Adipose tissue (tissue), 3 donors: Measurements from ENCODE around the gene DDX5. TPM values are rescaled to one million over a fixed set of nuclear protein-coding genes. Genes with fewer than 3 reads are reported as not detected.
"Not testable (repeated sequence)": the region's sequence is repeated elsewhere in the genome, so short reads cannot be mapped to it uniquely, and the experiment has no call there.

ENCODE experiments used
- H3K27ac ChIP-seq: one replicate; pipeline ENCODE4 v1.5.1; 2013; ENCODE audit warnings: low read depth, low read length
- WGBS, 3 donors: extraction: QIAGEN DNeasy Blood & Tissue Kit; methylation state at CpG; one replicate each; pipeline ENCODE4 v1.1.7; 2013; 5-methylcytosine and 5-hydroxymethylcytosine counted together
- polyA plus RNA-seq, 3 donors: library from polyadenylated mRNA; stranded (reverse); fragments of 200-250 nt; gene quantifications; one replicate each; pipeline ENCODE4 v1.2.3, GENCODE V29; 2013
- donor health status: healthy with polysubstance abuse.
- donor health status: Bipolar disorder and iron deficiency.
- donor health status: healthy.

Gene DDX5
- polyA plus RNA-seq, 3 donors = 162 to 684 (median 514) TPM

DNA sequence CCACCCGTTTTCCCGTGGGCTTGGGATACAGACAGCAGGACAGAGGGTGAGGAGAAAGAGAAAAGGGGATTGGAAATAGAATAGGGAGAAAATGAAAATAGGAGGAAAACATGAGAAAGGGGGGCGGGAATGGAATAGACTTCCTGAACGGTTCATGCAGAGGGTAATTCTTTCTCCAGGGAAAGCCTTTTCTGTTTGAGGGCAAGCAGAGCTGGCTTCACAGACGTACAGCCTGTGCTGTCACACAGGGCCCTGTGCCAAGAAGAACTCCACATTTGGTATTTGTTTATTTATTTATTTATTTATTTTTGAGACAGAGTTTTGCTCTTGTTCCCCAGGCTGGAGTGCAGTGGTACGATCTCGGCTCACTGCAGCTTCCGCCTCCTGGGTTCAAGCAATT, 45.1 kb downstream of the DDX5 start:
- H3K27ac ChIP-seq = no peak overlapping the region
- WGBS, 3 donors = 71 to 77% (median 71%) methylated on average over 8 of the region's 8 CpGs

DNA sequence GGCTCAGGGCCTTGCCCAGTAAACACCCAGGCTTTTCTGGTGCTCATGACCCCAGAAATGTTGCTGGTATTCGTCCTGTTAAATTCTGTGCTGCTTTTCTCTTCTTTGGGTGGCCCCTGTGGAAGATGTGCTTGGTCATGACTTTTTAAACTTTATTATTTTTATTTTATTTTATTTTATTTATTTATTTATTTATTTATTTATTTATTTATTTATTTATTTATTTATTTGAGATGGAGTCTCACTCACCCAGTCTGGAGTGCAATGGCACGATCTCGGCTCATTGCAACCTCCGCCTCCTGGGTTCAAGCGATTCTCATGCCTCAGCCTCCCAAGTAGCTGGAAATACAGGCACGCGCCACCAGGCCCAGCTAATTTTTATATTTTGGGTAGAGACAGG, 46.3 kb downstream of the DDX5 start:
- WGBS, 3 donors = 96 to 99% (median 96%) methylated on average over 7 of the region's 7 CpGs
- not testable (repeated sequence) for H3K27ac ChIP-seq

DNA sequence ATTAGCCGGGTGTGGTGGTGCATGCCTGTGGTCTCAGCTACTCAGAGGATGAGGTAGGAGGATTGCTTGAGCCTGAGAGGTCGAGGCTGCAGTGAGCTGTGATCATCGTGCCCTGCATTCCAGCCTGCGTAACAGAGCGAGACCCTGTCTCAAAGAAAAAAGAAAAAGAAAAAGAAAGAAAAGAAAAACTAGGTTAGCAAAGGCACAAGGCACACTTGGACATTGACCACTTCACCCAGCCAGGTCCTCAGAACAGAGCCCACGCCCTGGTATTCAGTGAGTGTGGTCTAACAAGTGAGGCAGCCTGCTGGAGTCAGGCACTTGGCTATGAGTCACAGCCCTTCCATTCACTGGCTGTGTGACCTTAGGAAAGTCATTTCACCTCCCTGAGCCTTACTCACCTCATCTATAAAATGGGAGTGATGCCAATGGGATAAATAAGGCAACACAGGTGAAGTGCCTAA, 46.8 kb downstream of the DDX5 start:
- no peak overlapping the region for H3K27ac ChIP-seq
- WGBS, 3 donors = 77 to 94% (median 92%) methylated on average over 6 of the region's 6 CpGs

DNA sequence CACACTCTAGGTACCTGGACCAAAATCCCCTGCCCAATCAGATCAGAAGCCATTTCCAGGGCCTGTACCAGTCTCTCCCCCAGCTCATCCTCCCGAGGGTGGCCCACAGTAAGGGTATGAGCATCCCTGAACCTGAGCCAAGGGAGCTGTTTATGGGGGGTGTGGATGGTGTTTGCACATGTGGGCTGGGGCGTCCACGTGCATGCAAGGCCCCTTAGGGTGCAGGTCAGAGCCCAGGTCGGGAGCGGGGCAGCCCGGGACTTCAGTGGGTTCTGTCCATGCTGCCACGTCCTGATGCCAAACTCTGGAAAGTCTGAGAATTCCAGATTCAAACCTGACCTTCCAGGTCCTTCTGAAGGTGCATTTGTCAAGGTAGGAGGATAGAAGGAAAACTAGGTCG, 47.3 kb downstream of the DDX5 start:
- 85 to 92% (median 88%) methylated on average over 8 of the region's 8 CpGs for WGBS, 3 donors
- H3K27ac ChIP-seq = no peak overlapping the region

DNA sequence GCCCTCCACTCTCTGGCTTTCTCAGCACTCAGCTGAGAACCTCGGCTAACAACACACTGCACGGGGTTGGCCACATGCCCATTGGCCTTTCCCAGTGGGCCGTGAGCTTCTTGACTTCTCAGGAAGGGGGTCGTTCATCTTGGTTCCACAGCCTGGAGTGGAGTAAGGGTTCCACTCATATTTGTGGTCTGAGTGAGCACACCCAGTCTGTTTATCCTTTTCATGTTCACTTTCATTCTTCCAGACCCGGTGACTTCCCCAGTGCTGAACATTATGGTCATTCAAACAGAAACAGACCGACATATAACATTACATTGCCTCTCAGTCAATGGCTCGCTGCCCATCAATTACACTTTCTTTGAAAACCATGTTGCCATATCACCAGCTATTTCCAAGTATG, 48.9 kb downstream of the DDX5 start:
- 68 to 81% (median 69%) methylated on average over 7 of the region's 7 CpGs for WGBS, 3 donors
- H3K27ac ChIP-seq = no peak overlapping the region

DNA sequence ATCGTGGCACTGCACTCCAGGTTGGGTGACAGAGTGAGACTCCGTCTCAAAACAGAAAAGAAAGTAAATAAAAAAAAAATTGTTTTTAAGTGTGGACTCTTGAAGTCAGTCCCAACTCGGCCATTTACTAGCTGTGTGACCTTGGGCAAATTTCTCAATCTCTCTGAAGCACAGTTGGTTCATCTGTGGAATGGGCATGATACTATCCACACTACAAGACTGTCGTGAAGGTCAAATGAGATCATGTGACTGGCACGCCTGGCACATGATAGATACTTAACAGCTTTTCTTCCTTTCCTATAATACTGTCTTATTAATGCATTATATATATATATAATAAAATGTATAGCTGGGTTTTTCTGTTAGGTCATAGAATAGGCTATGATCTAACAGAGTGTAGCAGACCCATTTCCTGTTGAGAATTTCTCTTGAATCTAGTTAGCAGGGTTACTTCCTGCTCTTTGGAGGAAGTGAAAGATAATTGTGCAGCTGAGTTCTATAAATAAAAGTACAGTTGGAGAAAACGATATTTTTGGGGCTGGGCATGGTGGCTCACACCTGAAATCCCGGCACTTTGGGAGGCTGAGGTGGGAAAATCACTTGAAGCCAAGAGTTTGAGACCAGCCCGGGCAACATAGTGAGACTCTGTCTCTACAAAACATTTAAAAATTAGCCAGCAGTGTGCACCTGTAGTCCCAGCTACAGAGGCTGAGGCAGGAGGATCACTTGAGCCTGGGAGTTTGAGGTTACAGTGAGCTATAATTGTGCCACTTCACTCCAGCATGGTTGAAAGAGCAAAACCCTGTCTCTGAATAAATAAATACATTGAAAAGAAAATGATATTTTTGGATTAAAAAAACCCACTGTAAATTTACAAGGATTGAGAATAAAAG, 49.9 kb downstream of the DDX5 start:
- WGBS, 3 donors = 70 to 75% (median 72%) methylated on average over 8 of the region's 8 CpGs
- H3K27ac ChIP-seq = no peak overlapping the region

DNA sequence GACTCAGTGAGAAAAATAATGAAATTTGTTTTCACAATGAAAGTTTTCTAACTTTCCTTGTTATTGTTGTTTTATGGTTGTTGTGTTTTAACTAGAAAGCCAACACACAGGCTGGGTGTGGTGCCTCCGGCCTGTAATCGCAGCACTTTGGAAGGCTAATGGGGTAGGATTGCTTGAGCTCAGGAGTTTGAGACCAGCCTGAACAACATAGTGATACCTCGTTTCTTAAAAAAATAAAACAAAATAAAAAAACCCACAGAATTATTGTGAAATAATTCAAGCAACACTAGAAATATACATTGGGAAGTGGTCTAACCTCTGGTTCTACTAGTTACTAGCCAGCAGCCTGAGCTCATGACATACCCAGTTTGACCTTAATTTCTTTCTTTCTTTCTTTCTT, 56.5 kb downstream of the DDX5 start:
- WGBS, 3 donors = 35 to 71% (median 66%) methylated on average over 3 of the region's 3 CpGs
- no peak overlapping the region for H3K27ac ChIP-seq

DNA sequence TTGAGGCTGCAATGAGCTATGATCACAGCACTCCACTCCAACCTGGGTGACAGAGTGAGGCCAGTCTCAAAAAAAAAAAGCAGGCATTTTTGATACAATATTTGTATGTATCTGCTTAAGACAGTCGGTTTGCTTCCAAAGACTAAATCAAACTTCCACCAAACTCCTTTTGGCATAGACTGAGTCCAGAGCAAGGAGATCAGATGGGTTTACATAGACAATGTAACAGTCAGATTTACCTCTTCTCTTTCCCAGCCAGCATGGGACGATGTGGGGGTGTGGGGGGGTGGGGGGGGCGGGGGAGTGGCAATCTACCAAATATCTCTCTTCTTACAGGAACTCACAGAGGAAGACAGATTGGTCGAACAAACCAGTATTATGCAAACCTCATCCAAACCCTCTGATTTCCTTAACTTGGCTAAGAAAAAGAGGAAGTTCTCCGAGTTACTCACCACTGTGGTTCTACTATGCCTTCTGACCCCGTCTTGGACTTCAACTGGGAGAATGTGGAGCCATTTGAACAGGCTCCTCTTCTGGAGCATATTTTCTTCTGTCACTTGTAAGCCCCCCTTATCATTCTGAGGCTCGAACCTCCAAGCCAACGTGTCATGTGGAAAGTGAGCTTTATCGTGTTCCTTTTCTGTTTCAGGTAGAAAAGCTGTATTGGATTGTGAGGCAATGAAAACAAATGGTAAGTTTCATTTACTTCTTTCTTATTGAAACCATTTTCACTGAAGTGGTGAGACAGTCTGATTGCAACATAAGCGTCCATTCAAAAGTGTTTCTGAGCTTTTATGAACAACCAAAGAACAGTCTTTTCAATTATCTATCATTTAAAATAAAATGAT, 57.2 kb downstream of the DDX5 start, which contains the start of gene MILR1:
TSS of gene MILR1 (plus strand) at position 451 of the 848 bp plus-strand sequence. CDS start at position 505, 54 bp downstream.
- no peak within 1 kb of the TSS for H3K27ac ChIP-seq
- 12 to 44% (median 16%) methylated on average over 10 of the region's 10 CpGs for WGBS, 3 donors

Other genes with a start within 250 kb of the DDX5 start
- gene TEX2, start 243.0 kb downstream of the DDX5 start, polyA plus RNA-seq = 10 to 100 TPM; 12.2 to 18.9 (median 12.5) TPM
- 100 to 1,000 TPM in 1 of 3 donors, 10 to 100 TPM in 2; 21.6 to 113 (median 54.9) TPM for gene PECAM1, start 115.4 kb downstream of the DDX5 start, polyA plus RNA-seq
- gene MILR1, start 57.2 kb downstream of the DDX5 start, polyA plus RNA-seq = 1 to 10 TPM in 2 of 3 donors, under 1 TPM in 1; 0.53 to 9.4 (median 4.3) TPM
- gene POLG2, start 9.2 kb downstream of the DDX5 start, polyA plus RNA-seq = 1 to 10 TPM; 5.2 to 9.9 (median 7.2) TPM
- gene CEP95, start 688 bp upstream of the DDX5 start, polyA plus RNA-seq = 10 to 100 TPM; 15.5 to 34.8 (median 19.6) TPM
- 10 to 100 TPM in 1 of 3 donors, 1 to 10 TPM in 2; 4.0 to 13.0 (median 8.7) TPM for gene SMURF2, start 156.0 kb upstream of the DDX5 start, polyA plus RNA-seq